Adrenal gland (tissue), 12 donors: ENCODE data around the gene PYGL. TPM values are rescaled to one million over a fixed set of nuclear protein-coding genes. Genes with fewer than 3 reads are reported as not detected.

ENCODE experiments used
- DNase-seq, 7 donors: peaks; one replicate each; pipeline ENCODE4 v3.0.0-alpha.2; 2019 to 2020
- H3K27ac ChIP-seq, 5 donors: fragments of 200-600 bp; sonication (generic) in 4 of 5; 1 replicate in 3 of 5; 2 replicates in 2 of 5; pipeline versions ENCODE4 v1.5.1 to v1.8.0; 2016 to 2020; ENCODE audit warnings: mild to moderate bottlenecking in 1 of 5
- H3K27me3 ChIP-seq: fragments of 200-600 bp; 2 replicates; pipeline ENCODE4 v1.8.0; 2021
- H3K36me3 ChIP-seq, 2 donors: fragments of 200-600 bp; replicated peaks in 1 of 2; 1 replicate in 1 of 2; 2 replicates in 1 of 2; pipeline versions ENCODE4 v1.5.1 to v1.8.0; 2018 to 2022
- H3K4me1 ChIP-seq, 2 donors: fragments of 200-600 bp; replicated peaks in 1 of 2; 1 replicate in 1 of 2; 2 replicates in 1 of 2; pipeline versions ENCODE4 v1.5.1 to v1.8.0; 2018 to 2021
- H3K4me3 ChIP-seq, 4 donors: fragments of 200-600 bp; sonication (generic) in 3 of 4; one replicate each; pipeline ENCODE4 v1.5.1; 2016 to 2018
- H3K9me3 ChIP-seq, 3 donors: fragments of 200-600 bp; sonication (generic) in 1 of 3; replicated peaks in 1 of 3; 1 replicate in 2 of 3; 2 replicates in 1 of 3; pipeline versions ENCODE4 v1.5.1 to v1.8.0; 2016 to 2021
- POLR2A ChIP-seq, 2 donors: fragments of 450-650 bp; IDR thresholded peaks; one replicate each; pipeline ENCODE4 v1.6.1; 2017; ENCODE audit warnings: antibody characterized with exemption in 2 of 2, mild to moderate bottlenecking in 2 of 2, moderate library complexity in 1 of 2
- WGBS, 4 donors: extraction: QIAGEN DNeasy Blood & Tissue Kit in 2 of 4; methylation state at CpG; one replicate each; pipeline versions ENCODE4 v1.1.5 to v1.1.7; 2013 to 2017; 5-methylcytosine and 5-hydroxymethylcytosine counted together
- intact Hi-C, 2 donors: fragments of 100-400 bp; cut with DNase I; formaldehyde crosslinking; loops; one replicate each; pipeline versions ENCODE4 v1.14.1 to v1.15.0; 2022 to 2023
- polyA plus RNA-seq, 3 donors: library from polyadenylated mRNA; stranded (reverse); fragments of 200-250 nt in 2 of 3; fragments of 350-450 nt in 1 of 3; fragmentation: Illumina TruSeq in 1 of 3; extraction: RNeasy Lipid Tissue Mini Kit (QIAGEN cat#74804) in 1 of 3; gene quantifications; one replicate each; pipeline ENCODE4 v1.2.3, GENCODE V29; 2013 to 2014
- total RNA-seq, 9 donors: library from RNA; depleted of rRNA in 4 of 9; stranded (reverse); fragments of >200 nt in 4 of 9; fragments of 120-200 nt in 1 of 9; fragmentation: NEBNext Ultra II Directional in 1 of 9; extraction: Animal tissue kit (Norgen Biotek cat#: 25700) in 1 of 9; gene quantifications; one replicate each; pipeline versions ENCODE4 v1.1.0 to v1.2.4, GENCODE V29; 2013 to 2023
- TF ChIP-seq, protein P1 (sequence below), 6 experiments: fragments of 450-650 bp in 4 of 6; fragments of 200-600 bp in 2 of 6; sonication (generic) in 1 of 6; IDR thresholded peaks; 1 replicate in 5 of 6; 2 replicates in 1 of 6; pipeline versions ENCODE4 v1.5.1 to v1.8.0; 2016 to 2021; ENCODE audit warnings: antibody characterized with exemption in 6 of 6, mild to moderate bottlenecking in 2 of 6, moderate library complexity in 1 of 6
- donor health status: healthy with polysubstance abuse.
- donor health status: Bipolar disorder and iron deficiency.
- donor health status: DM: yes; HTN: yes; CAD: no.
- donor health status: DM: no; HTN: no; CAD: no.
- donor health status: DM: no; HTN: no; CAD: no.
- donor health status: DM: yes; HTN: yes; CAD: no.

Gene PYGL
- total and polyA plus RNA-seq, 12 donors, result 7.3 to 77.0 (median 41.8) TPM

GRCh38 chr14:50936016-50936340, 8.3 kb downstream of the PYGL start:
- Histone ChIP-seq H3K4me1 (peaks cover 6 to 13% of the 10 kb centered on the region in 2 donors), H3K9me3 (no peaks in the 10 kb centered on the region), H3K27me3 (no peaks in the 10 kb centered on the region), H3K36me3 (peaks cover 0 to 28% of the 10 kb centered on the region in 2 donors), H3K27ac (no peak overlapping the region), H3K4me3 (no peak overlapping the region)
- intact Hi-C loops, result no loop called here
- no peak for TF ChIP-seq POLR2A (IDR thresholded peaks at IDR 0.05)
- no peak for DNase-seq
- 36 to 95% (median 82%) methylated on average over 2 of the region's 2 CpGs for WGBS, 4 donors

- intact Hi-C loops, result no loop called here
- H3K4me3 ChIP-seq, result no peak overlapping the region
- TF ChIP-seq POLR2A (IDR thresholded peaks at IDR 0.05), result no peak
- TF ChIP-seq, protein P1, sequence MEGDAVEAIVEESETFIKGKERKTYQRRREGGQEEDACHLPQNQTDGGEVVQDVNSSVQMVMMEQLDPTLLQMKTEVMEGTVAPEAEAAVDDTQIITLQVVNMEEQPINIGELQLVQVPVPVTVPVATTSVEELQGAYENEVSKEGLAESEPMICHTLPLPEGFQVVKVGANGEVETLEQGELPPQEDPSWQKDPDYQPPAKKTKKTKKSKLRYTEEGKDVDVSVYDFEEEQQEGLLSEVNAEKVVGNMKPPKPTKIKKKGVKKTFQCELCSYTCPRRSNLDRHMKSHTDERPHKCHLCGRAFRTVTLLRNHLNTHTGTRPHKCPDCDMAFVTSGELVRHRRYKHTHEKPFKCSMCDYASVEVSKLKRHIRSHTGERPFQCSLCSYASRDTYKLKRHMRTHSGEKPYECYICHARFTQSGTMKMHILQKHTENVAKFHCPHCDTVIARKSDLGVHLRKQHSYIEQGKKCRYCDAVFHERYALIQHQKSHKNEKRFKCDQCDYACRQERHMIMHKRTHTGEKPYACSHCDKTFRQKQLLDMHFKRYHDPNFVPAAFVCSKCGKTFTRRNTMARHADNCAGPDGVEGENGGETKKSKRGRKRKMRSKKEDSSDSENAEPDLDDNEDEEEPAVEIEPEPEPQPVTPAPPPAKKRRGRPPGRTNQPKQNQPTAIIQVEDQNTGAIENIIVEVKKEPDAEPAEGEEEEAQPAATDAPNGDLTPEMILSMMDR (IDR thresholded peaks at IDR 0.05), result no peak
- DNase-seq, result no peak
- H3K9me3 ChIP-seq, result no peaks in the 10 kb centered on the region
- no peaks in the 10 kb centered on the region for H3K27me3 ChIP-seq
- H3K4me1 ChIP-seq, result peaks cover 6 to 13% of the 10 kb centered on the region in 2 donors
- peaks cover 0 to 33% of the 10 kb centered on the region in 2 donors for H3K36me3 ChIP-seq
- no peak overlapping the region for H3K27ac ChIP-seq
- 70 to 86% (median 78%) methylated on average over 4 to 5 of the region's 5 CpGs for WGBS, 4 donors
Observed at GRCh38 chr14:50935126-50936015, 8.9 kb downstream of the PYGL start.

GRCh38 chr14:50932592-50933495, 11.4 kb downstream of the PYGL start:
- intact Hi-C loops, result no loop called here
- peaks cover 0 to 40% of the 10 kb centered on the region in 2 donors for H3K36me3 ChIP-seq
- WGBS, 4 donors, result 90 to 94% (median 93%) methylated on average over 4 of the region's 4 CpGs

DNA sequence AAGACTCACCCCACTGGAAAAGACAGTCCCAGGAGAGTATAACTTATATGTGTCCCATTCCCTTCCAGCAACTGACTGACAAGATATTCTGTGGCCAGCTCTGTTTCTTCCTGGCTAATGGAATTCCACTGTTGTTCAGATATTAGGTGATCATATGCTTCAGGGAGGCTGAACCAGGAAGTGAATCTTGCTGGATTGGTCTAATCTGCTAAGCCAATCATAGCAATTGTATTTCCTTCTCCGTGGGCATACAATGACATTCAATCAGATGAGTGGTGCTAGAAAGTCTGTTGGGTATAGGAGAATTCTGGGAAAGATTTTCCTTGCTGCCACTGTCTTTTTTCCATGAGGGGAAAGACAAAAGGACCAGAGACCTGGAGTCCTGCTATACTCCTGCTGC, 12.1 kb downstream of the PYGL start:
- Histone ChIP-seq H3K4me3 (no peak overlapping the region), H3K27ac (no peak overlapping the region), H3K4me1 (peaks cover 0 to 6% of the 10 kb centered on the region in 2 donors), H3K27me3 (no peaks in the 10 kb centered on the region), H3K36me3 (peaks cover 0 to 40% of the 10 kb centered on the region in 2 donors), H3K9me3 (no peaks in the 10 kb centered on the region)
- intact Hi-C loops, result no loop called here
- 64 to 80% (median 70%) methylated on average over 1 of the region's 1 CpG for WGBS, 4 donors
- DNase-seq, result no peak
- TF ChIP-seq, protein P1 (IDR thresholded peaks at IDR 0.05), result no peak
- TF ChIP-seq POLR2A (IDR thresholded peaks at IDR 0.05), result no peak

More at GRCh38 chr14:50932592-50933495, 11.4 kb downstream of the PYGL start:
- TF ChIP-seq POLR2A (IDR thresholded peaks at IDR 0.05), result no peak
- TF ChIP-seq, protein P1 (IDR thresholded peaks at IDR 0.05), result no peak
- Histone ChIP-seq H3K27me3 (no peaks in the 10 kb centered on the region), H3K4me3 (no peak overlapping the region), H3K9me3 (no peaks in the 10 kb centered on the region), H3K27ac (no peak overlapping the region), H3K4me1 (peaks cover 5 to 13% of the 10 kb centered on the region in 2 donors)
- no peak for DNase-seq
